HepG2 (cell line): Measurements from ENCODE around the gene SLC12A2. TPM values are rescaled to one million over a fixed set of nuclear protein-coding genes. Genes with fewer than 3 reads are reported as not detected.

Source experiments
- BRD4 ChIP-seq: sonication (generic); formaldehyde crosslinking; IDR thresholded peaks from 2 replicates; pipeline ENCODE4 v1.4.0; 2020; ENCODE audit warnings: missing genetic modification reagents
- DMAP1 ChIP-seq: IDR thresholded peaks from 2 replicates; pipeline ENCODE4 v1.6.1; 2016
- DRAP1 ChIP-seq: IDR thresholded peaks from 2 replicates; pipeline ENCODE4 v1.6.1; 2016; ENCODE audit warnings: missing genetic modification reagents, missing compliant biosample characterization
- EHMT2 ChIP-seq: fragments of 200-600 bp; sonication (generic); IDR thresholded peaks from 2 replicates; pipeline ENCODE4 v1.7.0; 2017; ENCODE audit warnings: antibody characterized with exemption, low read depth, low read length, borderline replicate concordance
- FIP1L1 ChIP-seq: fragments of 200-400 bp; formaldehyde crosslinking; IDR thresholded peaks from 2 replicates; pipeline ENCODE4 v1.6.1; 2018; ENCODE audit warnings: low read depth, mild to moderate bottlenecking, low read length, moderate library complexity, borderline replicate concordance; ENCODE audit not compliant: insufficient read depth
- HIVEP1 ChIP-seq: sonication (generic); formaldehyde crosslinking; IDR thresholded peaks from 2 replicates; pipeline ENCODE4 v1.4.0; 2020; ENCODE audit warnings: mild to moderate bottlenecking, missing genetic modification reagents
- NCOA1 ChIP-seq: sonication (generic); formaldehyde crosslinking; IDR thresholded peaks from 2 replicates; pipeline ENCODE4 v1.9.0; 2021; ENCODE audit warnings: missing genetic modification reagents
- NFAT5 ChIP-seq: sonication (generic); formaldehyde crosslinking; IDR thresholded peaks from 2 replicates; pipeline ENCODE4 v1.4.0; 2020; ENCODE audit warnings: missing genetic modification reagents
- NR2F6 ChIP-seq, 2 experiments: IDR thresholded peaks; 2 replicates each; pipeline ENCODE4 v1.6.1; 2016; ENCODE audit warnings: antibody characterized with exemption in 1 of 2, mild to moderate bottlenecking in 1 of 2
- NRL ChIP-seq: sonication (generic); formaldehyde crosslinking; IDR thresholded peaks from 2 replicates; pipeline ENCODE4 v1.5.0; 2020; ENCODE audit warnings: missing genetic modification reagents, mild to moderate bottlenecking, moderate library complexity, borderline replicate concordance
- PATZ1 ChIP-seq: sonication (generic); formaldehyde crosslinking; IDR thresholded peaks from 2 replicates; pipeline ENCODE4 v1.4.0; 2020; ENCODE audit warnings: missing genetic modification reagents
- PITX1 ChIP-seq: sonication (generic); formaldehyde crosslinking; IDR thresholded peaks from 2 replicates; pipeline ENCODE4 v1.5.1; 2020; ENCODE audit warnings: mild to moderate bottlenecking, missing genetic modification reagents
- POLR2AphosphoS5 ChIP-seq: IDR thresholded peaks from 2 replicates; pipeline ENCODE4 v1.6.1; 2012; ENCODE audit warnings: low read depth, low read length
- POLR2G ChIP-seq: fragments of 200-400 bp; formaldehyde crosslinking; IDR thresholded peaks from 2 replicates; pipeline ENCODE4 v1.6.1; 2018; ENCODE audit warnings: mild to moderate bottlenecking, low read depth, low read length, moderate library complexity
- RARG ChIP-seq: sonication (generic); formaldehyde crosslinking; IDR thresholded peaks from 2 replicates; pipeline ENCODE4 v1.4.0; 2020; ENCODE audit warnings: low read depth, mild to moderate bottlenecking, missing genetic modification reagents
- TGIF2 ChIP-seq: IDR thresholded peaks from 2 replicates; pipeline ENCODE4 v1.6.1; 2016; ENCODE audit warnings: control low read depth, missing compliant biosample characterization
- ZFP36 ChIP-seq: fragments of 150-350 bp; IDR thresholded peaks from 2 replicates; pipeline ENCODE4 v1.6.1; 2018; ENCODE audit warnings: borderline replicate concordance, low read length, low read depth; ENCODE audit not compliant: partially characterized antibody
- ZNF264 ChIP-seq: sonication (generic); formaldehyde crosslinking; IDR thresholded peaks from 2 replicates; pipeline ENCODE4 v1.4.0; 2020; ENCODE audit warnings: missing genetic modification reagents
- ZNF296 ChIP-seq: sonication (generic); formaldehyde crosslinking; conservative IDR thresholded peaks from 2 replicates; pipeline ENCODE4 v1.5.0; 2020; ENCODE audit warnings: mild to moderate bottlenecking, missing genetic modification reagents
- ZNF713 ChIP-seq: sonication (generic); formaldehyde crosslinking; IDR thresholded peaks from 2 replicates; pipeline ENCODE4 v1.4.0; 2020; ENCODE audit warnings: mild to moderate bottlenecking, missing genetic modification reagents
- polyA plus RNA-seq, 8 experiments: library from polyadenylated mRNA; depleted of rRNA in 3 of 8; stranded (reverse) in 7 of 8; unstranded in 1 of 8; fragments of >200 nt; fragmentation: Illumina TruSeq in 4 of 8; extraction: Trizol in 4 of 8; gene quantifications; 2 replicates each; pipeline versions ENCODE4 v1.2.1 to v1.2.3, GENCODE V29; 2011 to 2016; ENCODE audit warnings: low read depth in 4 of 8, missing spikeins in 1 of 8, mixed read lengths in 1 of 8; ENCODE audit not compliant: insufficient read depth in 1 of 8
- total RNA-seq, 5 experiments: library from RNA; depleted of rRNA; stranded (reverse); fragments of >200 nt; fragmentation: Illumina TruSeq; extraction: Trizol; gene quantifications; 2 replicates each; pipeline ENCODE4 v1.2.3, GENCODE V29; 2016; ENCODE audit warnings: low read depth in 1 of 5
- TF ChIP-seq, protein P1 (sequence below): IDR thresholded peaks from 2 replicates; pipeline ENCODE4 v1.6.1; 2016; ENCODE audit warnings: low read depth, control low read depth

Gene SLC12A2
- total and polyA plus RNA-seq, 2 of the 13 experiments (the other 11 are each of a cell fraction or from before 2014, with no cell fraction given) = 4.0 to 9.7 TPM

GRCh38 chr5:128083033-128083810, at the start of gene SLC12A2 (continued):
- TF ChIP-seq BRD4 (CRISPR knock-in tag) (0 out of 2 replicates have a peak, but pooled peaks have one; percentile 42), DRAP1 (CRISPR knock-in tag) (no peak), POLR2AphosphoS5 (peak; percentile 36; the same call in 1 of the 2 replicates), ZNF264 (no peak), NR2F6 (IDR thresholded peaks at IDR 0.05) (no peak), NR2F6 (CRISPR knock-in tag; IDR thresholded peaks at IDR 0.05) (no peak), DMAP1 (CRISPR knock-in tag) (peak; percentile 68; the same call in 1 of the 2 replicates), NCOA1 (0 out of 2 replicates have a peak, but pooled peaks have one; percentile 66), ZNF296 (CRISPR knock-in tag) (no peak), NFAT5 (CRISPR knock-in tag) (0 out of 2 replicates have a peak, but pooled peaks have one; percentile 52), ZNF713 (CRISPR knock-in tag) (no peak), TGIF2 (CRISPR knock-in tag) (no peak), PITX1 (CRISPR knock-in tag) (no peak), PATZ1 (CRISPR knock-in tag) (no peak; the same call in 1 of the 2 replicates), HIVEP1 (peak; percentile 70; the same call in 1 of the 2 replicates), NRL (peak; percentile 79; the same call in 1 of the 2 replicates), EHMT2 (no peak), POLR2G (peak; percentile 75), FIP1L1 (no peak), ZFP36 (no peak), RARG (CRISPR knock-in tag) (no peak)
- TF ChIP-seq, protein P1, sequence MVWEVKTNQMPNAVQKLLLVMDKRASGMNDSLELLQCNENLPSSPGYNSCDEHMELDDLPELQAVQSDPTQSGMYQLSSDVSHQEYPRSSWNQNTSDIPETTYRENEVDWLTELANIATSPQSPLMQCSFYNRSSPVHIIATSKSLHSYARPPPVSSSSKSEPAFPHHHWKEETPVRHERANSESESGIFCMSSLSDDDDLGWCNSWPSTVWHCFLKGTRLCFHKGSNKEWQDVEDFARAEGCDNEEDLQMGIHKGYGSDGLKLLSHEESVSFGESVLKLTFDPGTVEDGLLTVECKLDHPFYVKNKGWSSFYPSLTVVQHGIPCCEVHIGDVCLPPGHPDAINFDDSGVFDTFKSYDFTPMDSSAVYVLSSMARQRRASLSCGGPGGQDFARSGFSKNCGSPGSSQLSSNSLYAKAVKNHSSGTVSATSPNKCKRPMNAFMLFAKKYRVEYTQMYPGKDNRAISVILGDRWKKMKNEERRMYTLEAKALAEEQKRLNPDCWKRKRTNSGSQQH (CRISPR knock-in tag) = no peak
